C4-2B (cell line): ENCODE data around the gene LRRC34.

Experiments used
- CTCF ChIP-seq: fragments of 450-650 bp; conservative IDR thresholded peaks from 2 replicates; pipeline ENCODE4 v1.5.1; 2017; ENCODE audit warnings: mild to moderate bottlenecking
- ZFX ChIP-seq: fragments of 450-650 bp; IDR thresholded peaks from 2 replicates; pipeline ENCODE4 v1.6.1; 2017

GRCh38 chr3:169838511-169839030 lies 25.9 kb upstream of the LRRC34 start:
- TF ChIP-seq CTCF, result no peak
- no peak for TF ChIP-seq ZFX
